IPS-18a (cell line): ENCODE measurements around the gene KIF22.

Experiments
- H3K27ac ChIP-seq: one replicate; pipeline ENCODE4 v1.5.1; 2013; ENCODE audit warnings: low read length
- H3K27me3 ChIP-seq: one replicate; pipeline ENCODE4 v1.6.1; 2013; ENCODE audit warnings: mild to moderate bottlenecking, low read length; ENCODE audit not compliant: control insufficient read depth, insufficient read depth
- H3K36me3 ChIP-seq: one replicate; pipeline ENCODE4 v1.6.1; 2013; ENCODE audit warnings: low read depth, low read length; ENCODE audit not compliant: control insufficient read depth
- H3K4me1 ChIP-seq: one replicate; pipeline ENCODE4 v1.6.1; 2013; ENCODE audit warnings: low read depth, low read length; ENCODE audit not compliant: control insufficient read depth
- H3K4me3 ChIP-seq: one replicate; pipeline ENCODE4 v1.5.1; 2013; ENCODE audit warnings: low read length
- H3K9ac ChIP-seq: one replicate; pipeline ENCODE4 v1.6.1; 2013; ENCODE audit warnings: mild to moderate bottlenecking, low read length, moderate library complexity
- H3K9me3 ChIP-seq: one replicate; pipeline ENCODE4 v1.6.1; 2013; ENCODE audit warnings: low read depth, low read length; ENCODE audit not compliant: control insufficient read depth

KIF22 gene

DNA sequence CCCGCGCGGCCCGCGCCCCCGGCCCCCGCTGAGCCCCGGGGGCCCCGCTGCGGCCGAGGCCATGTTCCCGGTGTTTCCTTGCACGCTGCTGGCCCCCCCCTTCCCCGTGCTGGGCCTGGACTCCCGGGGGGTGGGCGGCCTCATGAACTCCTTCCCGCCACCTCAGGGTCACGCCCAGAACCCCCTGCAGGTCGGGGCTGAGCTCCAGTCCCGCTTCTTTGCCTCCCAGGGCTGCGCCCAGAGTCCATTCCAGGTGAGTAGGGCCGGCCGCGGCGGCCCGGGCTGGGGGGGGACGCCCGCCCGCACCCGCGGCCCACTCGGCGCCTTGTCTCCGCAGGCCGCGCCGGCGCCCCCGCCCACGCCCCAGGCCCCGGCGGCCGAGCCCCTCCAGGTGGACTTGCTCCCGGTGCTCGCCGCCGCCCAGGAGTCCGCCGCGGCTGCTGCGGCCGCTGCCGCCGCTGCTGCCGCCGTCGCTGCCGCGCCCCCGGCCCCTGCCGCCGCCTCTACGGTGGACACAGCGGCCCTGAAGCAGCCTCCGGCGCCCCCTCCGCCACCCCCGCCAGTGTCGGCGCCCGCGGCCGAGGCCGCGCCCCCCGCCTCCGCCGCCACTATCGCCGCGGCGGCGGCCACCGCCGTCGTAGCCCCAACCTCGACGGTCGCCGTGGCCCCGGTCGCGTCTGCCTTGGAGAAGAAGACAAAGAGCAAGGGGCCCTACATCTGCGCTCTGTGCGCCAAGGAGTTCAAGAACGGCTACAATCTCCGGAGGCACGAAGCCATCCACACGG, 16.3 kb downstream of the KIF22 start:
- Histone ChIP-seq H3K4me3 (peak overlapping the region; percentile 86), H3K27ac (no peak overlapping the region), H3K27me3 (no peaks in the 10 kb centered on the region), H3K4me1 (peaks cover 34% of the 10 kb centered on the region), H3K9ac (peak overlapping the region; percentile 83), H3K9me3 (no peaks in the 10 kb centered on the region), H3K36me3 (peaks cover 37% of the 10 kb centered on the region)

DNA sequence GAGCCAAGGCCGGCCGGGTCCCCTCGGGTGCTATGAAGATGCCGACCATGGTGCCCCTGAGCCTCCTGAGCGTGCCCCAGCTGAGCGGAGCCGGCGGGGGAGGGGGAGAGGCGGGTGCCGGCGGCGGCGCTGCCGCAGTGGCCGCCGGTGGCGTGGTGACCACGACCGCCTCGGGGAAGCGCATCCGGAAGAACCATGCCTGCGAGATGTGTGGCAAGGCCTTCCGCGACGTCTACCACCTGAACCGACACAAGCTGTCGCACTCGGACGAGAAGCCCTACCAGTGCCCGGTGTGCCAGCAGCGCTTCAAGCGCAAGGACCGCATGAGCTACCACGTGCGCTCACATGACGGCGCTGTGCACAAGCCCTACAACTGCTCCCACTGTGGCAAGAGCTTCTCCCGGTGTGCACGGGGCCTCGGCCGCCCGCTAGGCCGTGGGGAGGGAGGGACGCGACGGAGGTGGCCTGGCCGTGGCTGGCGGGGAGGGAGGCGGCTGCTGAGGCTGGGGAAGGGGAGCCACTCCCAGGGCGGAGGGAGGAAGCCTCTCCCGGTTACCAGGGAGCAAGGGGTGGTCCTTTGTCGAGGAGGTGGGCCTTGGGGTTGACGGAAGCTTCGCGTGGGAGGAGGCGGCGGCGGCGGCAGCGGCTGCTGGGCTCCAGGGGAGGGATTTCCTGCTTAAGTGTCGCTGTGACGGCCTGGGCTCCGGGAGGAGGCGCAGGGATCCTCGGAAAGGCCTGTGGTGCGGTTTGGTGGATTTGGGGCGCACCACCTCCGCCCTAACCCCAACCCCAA, 17.1 kb downstream of the KIF22 start:
- Histone ChIP-seq H3K9ac (peak overlapping the region; percentile 83), H3K36me3 (peaks cover 31% of the 10 kb centered on the region), H3K4me1 (peaks cover 35% of the 10 kb centered on the region)

DNA sequence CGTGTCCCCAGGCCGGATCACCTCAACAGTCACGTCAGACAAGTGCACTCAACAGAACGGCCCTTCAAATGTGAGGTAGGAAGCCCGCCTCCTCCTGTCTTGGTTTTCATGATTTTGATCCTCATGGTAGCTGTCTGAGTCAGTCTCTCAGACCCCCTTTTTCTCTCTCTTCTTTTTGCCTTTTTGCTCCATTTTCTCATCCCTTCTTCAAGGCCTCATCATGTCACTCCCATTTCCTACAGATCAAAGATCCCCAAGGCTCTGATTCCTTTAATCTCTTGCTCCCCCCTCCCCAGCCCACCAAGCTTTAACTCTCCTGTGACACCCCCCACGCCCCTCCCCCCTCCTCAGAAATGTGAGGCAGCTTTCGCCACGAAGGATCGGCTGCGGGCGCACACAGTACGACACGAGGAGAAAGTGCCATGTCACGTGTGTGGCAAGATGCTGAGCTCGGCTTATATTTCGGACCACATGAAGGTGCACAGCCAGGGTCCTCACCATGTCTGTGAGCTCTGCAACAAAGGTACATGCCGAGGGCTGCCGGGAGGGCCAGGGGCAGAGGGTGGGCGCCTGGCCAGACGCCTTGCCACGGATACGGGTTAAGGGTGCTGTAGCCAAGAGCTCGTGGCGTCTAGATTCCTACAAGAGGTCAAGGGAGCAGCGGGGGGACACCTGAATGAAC, 17.8 kb downstream of the KIF22 start:
- no peak overlapping the region for H3K27ac ChIP-seq
- H3K9ac ChIP-seq, result peak overlapping the region; percentile 83
- H3K36me3 ChIP-seq, result peaks cover 24% of the 10 kb centered on the region
- no peaks in the 10 kb centered on the region for H3K9me3 ChIP-seq
- H3K4me1 ChIP-seq, result peaks cover 42% of the 10 kb centered on the region
- peak overlapping the region; percentile 86 for H3K4me3 ChIP-seq
- no peaks in the 10 kb centered on the region for H3K27me3 ChIP-seq

More for the DNA sequence above, 17.1 kb downstream of the KIF22 start:
- Histone ChIP-seq H3K4me3 (peak overlapping the region; percentile 86), H3K27ac (no peak overlapping the region), H3K9me3 (no peaks in the 10 kb centered on the region), H3K27me3 (no peaks in the 10 kb centered on the region)

DNA sequence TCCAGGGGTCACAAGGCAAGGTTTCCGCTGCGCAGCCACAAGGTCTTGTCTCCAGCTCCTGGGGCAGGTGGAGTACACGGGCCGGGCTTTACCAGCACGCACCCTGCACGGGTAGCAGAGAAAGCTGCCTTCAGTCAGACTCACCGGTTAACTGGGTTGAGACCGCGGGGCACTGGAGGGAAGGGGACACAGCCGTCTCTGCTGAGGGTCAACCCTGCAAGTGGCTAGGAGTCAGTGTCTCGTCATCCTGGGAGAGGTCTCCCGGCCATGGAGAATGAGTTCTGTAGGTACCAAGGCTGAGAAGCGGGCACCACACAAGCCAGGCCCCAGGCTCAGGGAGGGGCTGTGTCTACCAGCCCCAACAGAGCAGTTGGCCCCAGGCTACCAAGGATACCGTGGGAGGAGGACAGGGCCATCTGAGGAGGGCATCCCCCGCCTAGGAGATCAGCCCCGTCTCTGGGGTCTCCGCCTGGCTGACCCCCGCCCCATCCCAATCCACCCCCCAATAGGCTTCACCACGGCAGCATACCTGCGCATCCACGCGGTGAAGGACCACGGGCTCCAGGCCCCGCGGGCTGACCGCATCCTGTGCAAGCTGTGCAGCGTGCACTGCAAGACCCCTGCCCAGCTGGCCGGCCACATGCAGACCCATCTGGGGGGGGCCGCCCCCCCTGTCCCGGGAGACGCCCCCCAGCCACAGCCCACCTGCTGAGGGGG, 18.6 kb downstream of the KIF22 start:
- no peak overlapping the region for H3K27ac ChIP-seq

DNA sequence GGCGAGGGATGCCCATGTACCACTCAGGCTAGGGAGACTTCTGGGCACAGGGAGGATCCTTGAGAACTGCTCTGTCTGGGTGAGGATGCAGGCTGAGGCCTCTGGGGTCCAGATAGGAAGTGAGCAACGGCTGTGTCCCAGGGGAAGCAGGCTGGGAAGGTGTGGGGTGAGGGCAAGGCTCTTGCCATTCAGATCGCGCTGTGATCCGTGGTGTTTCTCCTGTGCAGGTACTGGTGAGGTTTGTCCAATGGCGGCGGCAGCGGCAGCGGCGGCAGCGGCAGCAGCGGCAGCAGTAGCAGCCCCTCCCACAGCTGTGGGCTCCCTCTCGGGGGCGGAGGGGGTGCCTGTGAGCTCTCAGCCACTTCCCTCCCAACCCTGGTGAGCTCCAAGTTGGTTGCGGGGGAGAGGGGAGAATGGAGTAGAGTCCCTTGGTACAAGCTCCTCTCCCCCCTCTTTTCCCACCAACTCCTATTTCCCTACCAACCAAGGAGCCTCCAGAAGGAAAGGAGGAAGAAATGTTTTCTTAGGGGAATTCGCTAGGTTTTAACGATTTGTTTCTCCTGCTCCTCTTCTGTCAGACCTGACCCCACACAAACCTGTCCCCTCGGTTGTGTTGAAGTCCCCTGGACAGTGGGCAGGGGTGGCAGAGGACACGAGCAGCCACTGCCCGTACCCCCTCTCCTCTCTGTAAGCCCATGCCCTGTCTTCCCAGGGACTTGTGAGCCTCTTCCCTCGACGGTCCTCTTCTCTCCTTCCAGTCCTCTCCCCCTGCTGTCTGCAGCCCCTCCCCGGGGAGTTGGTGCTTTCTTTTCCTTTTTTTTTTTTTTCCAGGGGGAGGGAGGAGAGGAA, 19.5 kb downstream of the KIF22 start:
- H3K9me3 ChIP-seq, result no peaks in the 10 kb centered on the region
- no peak overlapping the region for H3K27ac ChIP-seq
- H3K27me3 ChIP-seq, result no peaks in the 10 kb centered on the region
- H3K4me3 ChIP-seq, result peak overlapping the region; percentile 81
- H3K4me1 ChIP-seq, result peaks cover 42% of the 10 kb centered on the region
- peaks cover 16% of the 10 kb centered on the region for H3K36me3 ChIP-seq
- H3K9ac ChIP-seq, result no peak overlapping the region

More for the DNA sequence above, 18.6 kb downstream of the KIF22 start:
- no peaks in the 10 kb centered on the region for H3K9me3 ChIP-seq
- peaks cover 47% of the 10 kb centered on the region for H3K4me1 ChIP-seq
- H3K4me3 ChIP-seq, result peak overlapping the region; percentile 86
- peaks cover 19% of the 10 kb centered on the region for H3K36me3 ChIP-seq
- no peaks in the 10 kb centered on the region for H3K27me3 ChIP-seq
- no peak overlapping the region for H3K9ac ChIP-seq

DNA sequence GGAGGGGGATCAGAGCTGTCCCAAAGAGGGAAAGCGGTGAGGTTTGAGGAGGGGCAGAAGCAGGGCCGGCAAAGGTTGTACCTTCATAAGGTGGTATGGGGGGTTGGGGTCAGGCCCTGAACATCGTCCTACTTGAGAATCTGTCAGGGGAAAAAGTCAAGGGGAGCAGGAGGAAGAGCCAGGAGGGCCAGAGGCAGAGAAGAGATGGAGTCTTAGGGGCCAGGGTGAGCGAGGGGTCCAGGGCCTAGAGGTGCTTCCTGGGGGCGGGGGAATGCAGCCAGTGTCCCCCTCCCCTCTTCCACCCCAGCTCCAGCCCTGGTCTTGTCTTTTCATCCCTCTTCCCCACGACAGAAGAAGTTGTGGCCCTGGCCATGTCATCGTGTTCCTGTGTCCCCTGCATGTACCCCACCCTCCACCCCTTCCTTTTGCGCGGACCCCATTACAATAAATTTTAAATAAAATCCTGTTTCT, 20.2 kb downstream of the KIF22 start:
- H3K4me1 ChIP-seq, result peaks cover 42% of the 10 kb centered on the region
- H3K4me3 ChIP-seq, result peak overlapping the region; percentile 81
- peaks cover 16% of the 10 kb centered on the region for H3K36me3 ChIP-seq
- H3K9me3 ChIP-seq, result no peaks in the 10 kb centered on the region
- H3K27ac ChIP-seq, result no peak overlapping the region
- H3K27me3 ChIP-seq, result no peaks in the 10 kb centered on the region
- H3K9ac ChIP-seq, result peak overlapping the region; percentile 31

DNA sequence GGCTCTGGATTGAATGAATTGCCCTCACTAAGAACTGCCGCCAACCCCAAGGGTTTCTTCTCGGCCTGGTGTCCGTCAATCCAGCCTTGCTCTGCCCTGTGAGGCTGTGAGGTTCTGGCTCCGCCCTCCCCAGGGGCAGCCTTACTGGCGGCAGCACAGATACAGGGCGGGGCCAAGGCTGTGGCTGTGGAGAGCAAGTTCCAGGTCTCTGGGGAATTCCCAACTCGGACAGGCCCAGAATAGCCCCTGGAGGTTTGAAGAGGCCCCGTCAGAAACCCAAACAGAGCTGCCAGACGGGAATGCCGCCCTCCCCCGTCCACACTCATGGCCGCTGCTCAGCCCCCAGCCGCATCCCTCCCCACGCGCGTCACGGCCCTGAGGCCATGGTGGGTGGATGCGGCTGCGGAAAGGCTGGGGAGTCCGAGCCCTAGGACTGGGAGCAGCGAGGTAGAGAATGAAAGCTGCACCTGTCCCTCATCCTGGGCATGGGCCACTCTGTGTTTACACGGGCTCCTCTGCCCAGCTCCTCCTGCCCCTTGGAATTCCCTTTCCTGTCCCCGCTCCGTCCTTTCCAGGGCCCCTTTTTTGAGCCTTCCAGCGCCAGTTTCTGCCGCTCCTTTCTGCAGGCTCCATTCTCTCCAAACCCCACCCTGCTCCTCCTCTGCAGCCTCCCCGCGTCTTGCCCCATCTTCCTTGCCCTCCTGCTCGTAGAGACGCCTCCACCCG, 20.8 kb downstream of the KIF22 start:
- Histone ChIP-seq H3K27me3 (no peaks in the 10 kb centered on the region), H3K9ac (peak overlapping the region; percentile 72), H3K36me3 (peaks cover 16% of the 10 kb centered on the region), H3K4me3 (peak overlapping the region; percentile 81), H3K4me1 (peaks cover 42% of the 10 kb centered on the region), H3K9me3 (no peaks in the 10 kb centered on the region), H3K27ac (peak overlapping the region; percentile 60)

DNA sequence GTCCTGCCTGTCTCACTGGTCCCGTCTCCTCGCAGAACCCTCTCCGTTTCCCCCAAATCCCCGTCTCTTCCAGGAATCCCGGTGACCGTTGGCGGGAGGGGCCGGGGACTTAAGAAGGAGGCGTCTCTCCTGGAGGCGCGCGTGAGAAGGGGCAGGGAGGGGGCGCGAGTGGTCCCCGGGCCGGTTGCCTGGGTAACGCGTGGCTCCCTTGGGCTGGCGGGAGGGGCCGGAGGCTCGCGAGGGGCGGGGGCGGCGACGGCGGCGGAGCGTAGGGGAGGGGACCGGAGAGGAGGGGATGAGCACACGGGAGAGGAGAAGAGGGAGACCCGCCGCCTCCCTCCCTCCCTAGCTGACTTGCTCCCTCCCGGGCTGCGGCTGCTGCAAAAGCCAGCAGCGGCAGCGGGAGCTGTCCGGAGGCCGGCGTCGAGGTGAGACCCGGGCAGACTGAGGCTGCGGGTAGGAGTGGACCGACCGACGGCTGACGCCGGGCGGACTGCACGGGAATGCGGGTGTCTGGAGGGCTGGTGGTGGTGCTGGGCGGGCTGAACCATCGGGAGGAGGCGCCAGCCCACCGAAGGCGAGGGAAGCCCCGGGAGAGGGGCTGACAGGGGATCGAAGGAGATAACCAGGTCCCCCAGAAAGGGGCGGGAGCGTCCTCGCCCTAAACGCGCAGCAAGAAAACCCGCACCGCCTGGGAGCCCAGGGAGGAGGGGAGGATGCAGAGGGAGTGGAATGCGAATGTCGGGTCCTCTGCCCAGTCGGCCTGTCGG, 21.5 kb downstream of the KIF22 start, which contains the start of gene PRRT2:
Gene PRRT2, plus strand, starts transcription at position 298 of the 770 bp plus-strand sequence. CDS start 862 bp downstream, outside the sequence.
- Histone ChIP-seq H3K4me3 (peak within 1 kb of the TSS; percentile 81), H3K27ac (peak within 1 kb of the TSS; percentile 60), H3K9me3 (no peaks in the 10 kb centered on the region), H3K27me3 (no peaks in the 10 kb centered on the region), H3K9ac (peak within 1 kb of the TSS; percentile 72), H3K4me1 (peaks cover 42% of the 10 kb centered on the region), H3K36me3 (peaks cover 16% of the 10 kb centered on the region)

DNA sequence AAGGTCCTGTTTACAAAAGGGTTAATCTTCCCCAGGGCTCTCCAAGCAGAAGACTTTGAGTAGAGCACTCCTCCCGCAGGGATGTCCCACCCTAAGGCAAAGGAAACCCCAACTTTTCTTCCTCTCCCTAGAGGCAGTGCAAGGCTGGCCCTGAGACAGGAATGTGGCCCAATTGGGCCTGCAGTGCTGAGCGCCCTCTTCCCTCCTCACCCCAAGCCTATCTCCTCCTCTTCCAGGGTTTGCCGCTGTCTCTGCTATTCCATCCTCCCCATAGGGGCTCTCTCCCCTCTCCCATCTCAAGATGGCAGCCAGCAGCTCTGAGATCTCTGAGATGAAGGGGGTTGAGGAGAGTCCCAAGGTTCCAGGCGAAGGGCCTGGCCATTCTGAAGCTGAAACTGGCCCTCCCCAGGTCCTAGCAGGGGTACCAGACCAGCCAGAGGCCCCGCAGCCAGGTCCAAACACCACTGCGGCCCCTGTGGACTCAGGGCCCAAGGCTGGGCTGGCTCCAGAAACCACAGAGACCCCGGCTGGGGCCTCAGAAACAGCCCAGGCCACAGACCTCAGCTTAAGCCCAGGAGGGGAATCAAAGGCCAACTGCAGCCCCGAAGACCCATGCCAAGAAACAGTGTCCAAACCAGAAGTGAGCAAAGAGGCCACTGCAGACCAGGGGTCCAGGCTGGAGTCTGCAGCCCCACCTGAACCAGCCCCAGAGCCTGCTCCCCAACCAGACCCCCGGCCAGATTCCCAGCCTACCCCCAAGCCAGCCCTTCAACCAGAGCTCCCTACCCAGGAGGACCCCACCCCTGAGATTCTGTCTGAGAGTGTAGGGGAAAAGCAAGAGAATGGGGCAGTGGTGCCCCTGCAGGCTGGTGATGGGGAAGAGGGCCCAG, 22.4 kb downstream of the KIF22 start:
- no peak overlapping the region for H3K27ac ChIP-seq
- H3K4me3 ChIP-seq, result peak overlapping the region; percentile 81
- peaks cover 18% of the 10 kb centered on the region for H3K36me3 ChIP-seq
- no peaks in the 10 kb centered on the region for H3K9me3 ChIP-seq
- H3K27me3 ChIP-seq, result no peaks in the 10 kb centered on the region
- H3K9ac ChIP-seq, result peak overlapping the region; percentile 72
- H3K4me1 ChIP-seq, result peaks cover 42% of the 10 kb centered on the region
